IMR-90 (cell line): ENCODE results near the gene DDX10. TPM values are rescaled to one million over a fixed set of nuclear protein-coding genes. Genes with fewer than 3 reads are reported as not detected.
A peak's percentile ranks its signal among the peaks of the same experiment; 100 is the strongest.

ENCODE experiments used
- ATAC-seq: fragments of 200-7000 bp; cut with Tn5 transposase; 2 replicates; pipeline ENCODE4 v1.9.1; 2020; ENCODE audit warnings: low read depth, mild to moderate bottlenecking, moderate library complexity
- BruUV-seq: library from RNA; stranded (reverse); fragments of 400-500 nt; replicated peaks from 2 replicates; lab custom pipeline; 2021; lab: Mats Ljungman, UMichigan
- CTCF ChIA-PET: fragments of 300-600 bp; formaldehyde crosslinking; extraction: SDS; loops from one replicate; lab custom pipeline; 2021; ENCODE audit warnings: antibody characterized with exemption; lab: Yijun Ruan, JAX
- POLR2A ChIA-PET: fragments of 300-600 bp; sonication (Branson Sonifier 250); formaldehyde crosslinking; loops from one replicate; lab custom pipeline; 2022; ENCODE audit warnings: antibody characterized with exemption; ENCODE audit not compliant: unreplicated experiment; lab: Charles Lee
- DNase-seq: peaks from one replicate; pipeline ENCODE4 v3.0.0; 2013
- H2AFZ ChIP-seq: replicated peaks from 2 replicates; pipeline ENCODE3; 2013; ENCODE audit warnings: low read length, mild to moderate bottlenecking; ENCODE audit not compliant: poor library complexity
- H2AK5ac ChIP-seq: 2 replicates; pipeline ENCODE4 v1.6.1; 2013; ENCODE audit warnings: low read depth, low read length, inconsistent platforms
- H2AK9ac ChIP-seq: replicated peaks from 2 replicates; pipeline ENCODE3; 2013; ENCODE audit warnings: mild to moderate bottlenecking, low read depth, low read length, moderate library complexity; ENCODE audit not compliant: poor library complexity
- H2BK120ac ChIP-seq: 2 replicates; pipeline ENCODE4 v1.6.1; 2013; ENCODE audit warnings: low read depth, low read length, inconsistent platforms
- H2BK15ac ChIP-seq: 3 replicates; pipeline ENCODE4 v1.6.1; 2013; ENCODE audit warnings: low read depth, low read length, inconsistent platforms
- H2BK20ac ChIP-seq: 2 replicates; pipeline ENCODE4 v1.6.1; 2013; ENCODE audit warnings: low read depth, mild to moderate bottlenecking, inconsistent platforms, low read length, moderate library complexity
- H2BK5ac ChIP-seq: 2 replicates; pipeline ENCODE4 v1.6.1; 2013; ENCODE audit warnings: mild to moderate bottlenecking, low read depth, low read length, inconsistent platforms; ENCODE audit not compliant: poor library complexity, severe bottlenecking
- H3K14ac ChIP-seq: replicated peaks from 2 replicates; pipeline ENCODE4 v1.6.1; 2013; ENCODE audit warnings: low read depth, low read length, inconsistent platforms
- H3K18ac ChIP-seq: 2 replicates; pipeline ENCODE4 v1.6.1; 2013; ENCODE audit warnings: low read depth, low read length, control low read depth
- H3K23ac ChIP-seq: 2 replicates; pipeline ENCODE4 v1.6.1; 2013; ENCODE audit warnings: low read depth, low read length, inconsistent platforms
- H3K27ac ChIP-seq: 2 replicates; pipeline ENCODE4 v1.5.1; 2013; ENCODE audit warnings: mild to moderate bottlenecking, control low read depth, low read length; ENCODE audit not compliant: insufficient read depth
- H3K27me3 ChIP-seq: 2 replicates; pipeline ENCODE4 v1.6.1; 2013; ENCODE audit warnings: low read length; ENCODE audit not compliant: control insufficient read depth, insufficient read depth
- H3K36me3 ChIP-seq: 2 replicates; pipeline ENCODE4 v1.6.1; 2013; ENCODE audit warnings: low read length, mixed read lengths; ENCODE audit not compliant: control insufficient read depth, insufficient read depth
- H3K4ac ChIP-seq: 2 replicates; pipeline ENCODE4 v1.6.1; 2013; ENCODE audit warnings: low read depth, low read length, inconsistent platforms
- H3K4me1 ChIP-seq: 2 replicates; pipeline ENCODE4 v1.6.1; 2013; ENCODE audit warnings: low read length, mixed read lengths; ENCODE audit not compliant: control insufficient read depth, insufficient read depth
- H3K4me2 ChIP-seq: 2 replicates; pipeline ENCODE4 v1.6.1; 2013; ENCODE audit warnings: low read depth, mild to moderate bottlenecking, control low read depth, low read length, moderate library complexity
- H3K4me3 ChIP-seq: 2 replicates; pipeline ENCODE4 v1.5.1; 2013; ENCODE audit warnings: low read depth, mild to moderate bottlenecking, control low read depth, low read length, moderate library complexity; ENCODE audit not compliant: insufficient read depth
- H3K56ac ChIP-seq: 2 replicates; pipeline ENCODE4 v1.6.1; 2013; ENCODE audit warnings: low read length, inconsistent platforms; ENCODE audit not compliant: insufficient read depth; ENCODE audit errors: extremely low read depth
- H3K79me1 ChIP-seq, 2 experiments: 2 replicates each; pipeline ENCODE4 v1.6.1; 2013; ENCODE audit warnings: low read length in 2 of 2, inconsistent platforms in 1 of 2, low read depth in 1 of 2
- H3K9ac ChIP-seq: 2 replicates; pipeline ENCODE4 v1.6.1; 2013; ENCODE audit warnings: low read depth, low read length, control low read depth
- H3K9me1 ChIP-seq: 2 replicates; pipeline ENCODE4 v1.6.1; 2013; ENCODE audit warnings: low read length, inconsistent platforms; ENCODE audit not compliant: insufficient read depth
- H3K9me3 ChIP-seq: 2 replicates; pipeline ENCODE4 v1.6.1; 2013; ENCODE audit warnings: low read length; ENCODE audit not compliant: control insufficient read depth, insufficient read depth
- H4K20me1 ChIP-seq: 2 replicates; pipeline ENCODE4 v1.6.1; 2013; ENCODE audit warnings: low read length, inconsistent platforms; ENCODE audit not compliant: insufficient read depth
- H4K5ac ChIP-seq: 2 replicates; pipeline ENCODE4 v1.6.1; 2013; ENCODE audit warnings: mild to moderate bottlenecking, low read depth, low read length, control low read depth
- H4K8ac ChIP-seq, 2 experiments: 2 replicates each; pipeline ENCODE4 v1.6.1; 2013; ENCODE audit warnings: low read depth in 2 of 2, low read length in 2 of 2, control low read depth in 1 of 2, inconsistent platforms in 1 of 2
- H4K91ac ChIP-seq: 2 replicates; pipeline ENCODE4 v1.6.1; 2013; ENCODE audit warnings: low read depth, low read length, inconsistent platforms; ENCODE audit not compliant: insufficient read depth
- BHLHE40 ChIP-seq: fragments of 150-350 bp; IDR thresholded peaks from 2 replicates; pipeline ENCODE4 v1.6.1; 2016; ENCODE audit warnings: mild to moderate bottlenecking, low read depth, low read length
- FOS ChIP-seq: fragments of 150-350 bp; IDR thresholded peaks from 2 replicates; pipeline ENCODE4 v1.6.1; 2016; ENCODE audit warnings: low read depth, low read length
- RAD21 ChIP-seq: IDR thresholded peaks from 2 replicates; pipeline ENCODE4 v1.6.1; 2012; ENCODE audit warnings: low read length, improper control_type of control experiment
- dilution Hi-C: fragments of 300-500 bp; cut with HindIII; formaldehyde crosslinking; loops from one replicate; pipeline ENCODE4 v1.14.3; 2018; ENCODE audit warnings: low sequenced_read_pairs; ENCODE audit not compliant: unreplicated experiment
- in situ Hi-C: fragments of 300-500 bp; cut with MboI; formaldehyde crosslinking; loops from 3 replicates; pipeline ENCODE4 v1.14.3; 2019; ENCODE audit warnings: low sequenced_read_pairs, inconsistent platforms, mixed read lengths
- intact Hi-C: fragments of 100-400 bp; cut with micrococcal nuclease; formaldehyde crosslinking; loops from 2 replicates; pipeline ENCODE4 v1.10.0; 2022
- polyA plus RNA-seq, 3 experiments: library from polyadenylated mRNA; depleted of rRNA; stranded (reverse); fragments of >200 nt; gene quantifications; 2 replicates each; pipeline ENCODE4 v1.2.3, GENCODE V29; 2012; ENCODE audit warnings: low replicate concordance in 1 of 3
- total RNA-seq: library from RNA; depleted of rRNA; stranded (reverse); fragments of >200 nt; gene quantifications from 2 replicates; pipeline ENCODE4 v1.2.3, GENCODE V29; 2012
- TF ChIP-seq, protein P1 (sequence below): fragments of 150-350 bp; IDR thresholded peaks from 2 replicates; pipeline ENCODE4 v1.6.1; 2016; ENCODE audit warnings: low read depth, mild to moderate bottlenecking, low read length, moderate library complexity, borderline replicate concordance
- TF ChIP-seq, protein P2 (sequence below): fragments of 150-350 bp; IDR thresholded peaks from 2 replicates; pipeline ENCODE4 v1.6.1; 2017; ENCODE audit warnings: mild to moderate bottlenecking, antibody characterized with exemption, low read length, low read depth

The DDX10 gene
- total and polyA plus RNA-seq, 2 of the 4 experiments (the other 2 are of a cell fraction), result 20.0 to 31.9 TPM

DNA sequence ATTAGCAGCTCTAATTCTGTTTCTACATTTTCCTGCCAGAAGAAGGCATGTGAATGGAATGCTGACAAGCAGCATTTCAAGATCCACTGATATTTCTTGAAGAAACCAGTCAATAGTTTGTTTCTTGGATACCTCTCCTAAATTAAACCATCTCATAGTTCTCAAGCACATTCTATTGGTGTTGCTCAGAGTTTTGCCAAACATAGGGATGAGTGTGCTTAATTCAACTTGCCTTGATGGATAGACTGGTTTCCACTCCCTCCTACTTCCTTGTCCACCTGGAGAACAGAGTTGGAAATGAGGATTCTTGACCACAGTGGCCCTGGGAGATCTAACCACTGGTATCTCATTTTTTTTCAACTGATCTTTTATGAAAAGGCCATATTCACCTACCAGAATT, 29.8 kb upstream of the DDX10 start:
- Histone ChIP-seq H3K4ac (no peak overlapping the region), H3K4me3 (no peak overlapping the region), H3K27ac (no peak overlapping the region), H3K4me1 (0 out of 2 replicates have a peak, but pooled peaks cover 2% of the 10 kb centered on the region), H3K36me3 (no peaks in the 10 kb centered on the region), H3K9me3 (no peaks in the 10 kb centered on the region), H2BK120ac (no peak overlapping the region), H3K9me1 (no peaks in the 10 kb centered on the region; the same call in 1 of the 2 replicates), H2AK9ac (no peak overlapping the region), H2BK5ac (no peak overlapping the region), H4K20me1 (no peaks in the 10 kb centered on the region), H3K79me1 (no peaks in the 10 kb centered on the region), H3K14ac (no peak overlapping the region), H2BK15ac (no peak overlapping the region), H3K18ac (no peak overlapping the region), H2AFZ (no peak overlapping the region), H2AK5ac (no peak overlapping the region), H4K8ac (no peak overlapping the region), H4K5ac (no peak overlapping the region), H2BK20ac (no peak overlapping the region), H4K91ac (no peak overlapping the region), H3K27me3 (peaks cover 5% of the 10 kb centered on the region; the same call in 1 of the 2 replicates), H3K23ac (no peak overlapping the region), H3K56ac (no peak overlapping the region), H3K4me2 (no peak overlapping the region), H3K9ac (no peak overlapping the region)
- BruUV-seq, result no TSS peak
- dilution Hi-C loops, result no loop called here
- CTCF ChIA-PET, result interaction anchor here (0.7 kb wide), 1 partner anchor 11 kb away, joined by 3 read pairs; no protein-coding TSS in a partner anchor
- DNase-seq (peak; percentile 16), ATAC-seq (no peak)
- in situ Hi-C loops, result no loop called here
- intact Hi-C loops, result no loop called here
- no peak for TF ChIP-seq RAD21
- TF ChIP-seq BHLHE40, result no peak
- TF ChIP-seq, protein P1, sequence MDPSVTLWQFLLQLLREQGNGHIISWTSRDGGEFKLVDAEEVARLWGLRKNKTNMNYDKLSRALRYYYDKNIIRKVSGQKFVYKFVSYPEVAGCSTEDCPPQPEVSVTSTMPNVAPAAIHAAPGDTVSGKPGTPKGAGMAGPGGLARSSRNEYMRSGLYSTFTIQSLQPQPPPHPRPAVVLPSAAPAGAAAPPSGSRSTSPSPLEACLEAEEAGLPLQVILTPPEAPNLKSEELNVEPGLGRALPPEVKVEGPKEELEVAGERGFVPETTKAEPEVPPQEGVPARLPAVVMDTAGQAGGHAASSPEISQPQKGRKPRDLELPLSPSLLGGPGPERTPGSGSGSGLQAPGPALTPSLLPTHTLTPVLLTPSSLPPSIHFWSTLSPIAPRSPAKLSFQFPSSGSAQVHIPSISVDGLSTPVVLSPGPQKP, result no peak
- no peak for TF ChIP-seq FOS
- TF ChIP-seq, protein P2, sequence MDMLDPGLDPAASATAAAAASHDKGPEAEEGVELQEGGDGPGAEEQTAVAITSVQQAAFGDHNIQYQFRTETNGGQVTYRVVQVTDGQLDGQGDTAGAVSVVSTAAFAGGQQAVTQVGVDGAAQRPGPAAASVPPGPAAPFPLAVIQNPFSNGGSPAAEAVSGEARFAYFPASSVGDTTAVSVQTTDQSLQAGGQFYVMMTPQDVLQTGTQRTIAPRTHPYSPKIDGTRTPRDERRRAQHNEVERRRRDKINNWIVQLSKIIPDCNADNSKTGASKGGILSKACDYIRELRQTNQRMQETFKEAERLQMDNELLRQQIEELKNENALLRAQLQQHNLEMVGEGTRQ, result no peak
- POLR2A ChIA-PET, result no interaction called here
